SJSA1 (cell line): Measurements from ENCODE around the gene IFI27L1. TPM values are rescaled to one million over a fixed set of nuclear protein-coding genes. Genes with fewer than 3 reads are reported as not detected.

Source experiments
- total RNA-seq: library from RNA; depleted of rRNA; stranded (reverse); fragments of >200 nt; shearing (Covaris generic); gene quantifications from 2 replicates; pipeline ENCODE4 v1.2.3, GENCODE V29; 2014; rRNA removed

Gene IFI27L1
- total RNA-seq, 1 experiment from 2014 or later = 23.3 TPM

Other genes with a start within 250 kb of the IFI27L1 start
- gene FAM181A, start 154.0 kb upstream of the IFI27L1 start, total RNA-seq = not detected in 2 replicates
- 14.9 and 22.0 TPM in 2 replicates for gene ASB2, start 104.7 kb upstream of the IFI27L1 start, total RNA-seq
- not detected in 2 replicates for gene CCDC197, start 84.0 kb upstream of the IFI27L1 start, total RNA-seq
- 0.81 and 1.3 TPM in 2 replicates for gene OTUB2, start 55.0 kb upstream of the IFI27L1 start, total RNA-seq
- gene DDX24, start 108 bp upstream of the IFI27L1 start, total RNA-seq = 145 and 159 TPM in 2 replicates
- 267 and 474 TPM in 2 replicates for gene IFI27, start 29.4 kb downstream of the IFI27L1 start, total RNA-seq
- 98.0 and 148 TPM in 2 replicates for gene IFI27L2, start 48.3 kb downstream of the IFI27L1 start, total RNA-seq
- 0.50 and 1.00 TPM in 2 replicates for gene PPP4R4, start 93.0 kb downstream of the IFI27L1 start, total RNA-seq
- not detected in 2 replicates for gene SERPINA10, start 212.0 kb downstream of the IFI27L1 start, total RNA-seq
- gene SERPINA6, start 242.0 kb downstream of the IFI27L1 start, total RNA-seq = not detected in 2 replicates